GM19351 (cell line): ENCODE data around the gene TMEM25.
"Not testable (repeated sequence)": the region's sequence is repeated elsewhere in the genome, so short reads cannot be mapped to it uniquely, and the experiment has no call there.

Source experiments
- ATAC-seq: cut with Tn5 transposase; IDR thresholded peaks from one replicate; pipeline ENCODE4 v1.9.1; 2021; ENCODE audit warnings: mild to moderate bottlenecking, moderate library complexity; ENCODE audit not compliant: unreplicated experiment

Gene TMEM25

GRCh38 chr11:118531597-118532084 is 649 bp downstream of the TMEM25 start:
- ATAC-seq: no peak

- ATAC-seq: no peak
Measured at GRCh38 chr11:118532091-118532490, 1.1 kb downstream of the TMEM25 start.

GRCh38 chr11:118532852-118533768 is 2.1 kb downstream of the TMEM25 start:
- no peak for ATAC-seq

DNA sequence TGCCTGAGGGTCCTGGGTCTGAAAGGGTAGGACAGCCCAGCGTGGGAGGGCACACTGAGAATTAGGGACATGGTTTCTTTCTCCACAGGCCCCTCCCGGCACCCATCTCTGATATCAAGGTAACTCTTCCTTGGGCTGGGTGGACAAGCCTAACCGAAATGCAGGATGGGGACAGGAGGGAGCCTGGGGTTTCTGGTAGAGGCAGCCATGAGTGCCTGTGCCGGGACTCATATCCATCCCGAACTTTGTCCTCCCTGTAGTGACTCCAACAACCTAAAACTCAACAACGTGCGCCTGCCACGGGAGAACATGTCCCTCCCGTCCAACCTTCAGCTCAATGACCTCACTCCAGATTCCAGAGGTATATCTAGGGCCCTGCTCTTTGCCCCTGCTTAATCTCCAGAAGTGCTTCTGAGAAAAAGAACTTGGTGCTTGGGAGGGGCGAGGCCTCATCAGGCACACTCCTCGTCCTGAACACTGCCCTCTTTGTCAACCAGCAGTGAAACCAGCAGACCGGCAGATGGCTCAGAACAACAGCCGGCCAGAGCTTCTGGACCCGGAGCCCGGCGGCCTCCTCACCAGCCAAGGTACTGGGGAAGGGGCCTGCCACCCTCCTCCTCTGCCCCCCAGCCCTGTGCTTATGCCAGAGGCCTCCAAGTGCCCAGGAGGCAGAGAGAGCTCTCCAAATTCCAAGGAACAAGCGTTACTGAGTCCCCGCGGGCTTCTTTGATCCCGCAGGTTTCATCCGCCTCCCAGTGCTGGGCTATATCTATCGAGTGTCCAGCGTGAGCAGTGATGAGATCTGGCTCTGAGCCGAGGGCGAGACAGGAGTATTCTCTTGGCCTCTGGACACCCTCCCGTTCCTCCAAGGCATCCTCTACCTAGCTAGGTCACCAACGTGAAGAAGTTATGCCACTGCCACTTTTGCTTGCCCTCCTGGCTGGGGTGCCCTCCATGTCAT is 3.1 kb downstream of the TMEM25 start:
- no peak for ATAC-seq

- no peak for ATAC-seq
Measured at GRCh38 chr11:118535261-118535660, 4.3 kb downstream of the TMEM25 start.

DNA sequence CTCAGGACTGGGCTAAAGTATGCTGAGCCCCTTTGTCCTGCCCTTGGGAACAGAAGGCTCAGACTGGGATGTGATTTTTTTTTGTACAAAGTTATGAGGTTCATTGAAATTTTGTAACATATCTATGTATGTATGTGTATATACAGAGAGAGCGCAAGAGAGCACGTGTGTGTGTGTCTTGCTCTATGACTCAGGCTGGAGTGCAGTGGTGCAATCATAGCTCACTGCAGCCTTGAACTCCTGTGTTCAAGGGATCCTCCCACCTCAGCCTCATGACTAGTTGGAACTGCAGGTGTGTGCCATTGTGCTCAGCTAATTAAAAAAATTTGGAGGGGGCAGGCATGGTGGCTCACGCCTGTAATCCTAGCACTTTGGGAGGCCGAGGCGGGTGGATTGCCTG is 5.7 kb downstream of the TMEM25 start:
- ATAC-seq: no peak

GRCh38 chr11:118537409-118537980 is 6.5 kb downstream of the TMEM25 start:
- ATAC-seq: no peak

GRCh38 chr11:118544010-118544646 is 13.1 kb downstream of the TMEM25 start:
- no peak for ATAC-seq

- ATAC-seq: no peak
Measured at GRCh38 chr11:118544647-118545010, 13.6 kb downstream of the TMEM25 start.

- no peak for ATAC-seq
Measured at GRCh38 chr11:118545533-118545932, 14.5 kb downstream of the TMEM25 start.

GRCh38 chr11:118547132-118547531 is 16.1 kb downstream of the TMEM25 start:
- no peak for ATAC-seq

GRCh38 chr11:118552341-118552740 is 21.3 kb downstream of the TMEM25 start:
- no peak for ATAC-seq

GRCh38 chr11:118560806-118561205 is 29.8 kb downstream of the TMEM25 start:
- no peak for ATAC-seq

DNA sequence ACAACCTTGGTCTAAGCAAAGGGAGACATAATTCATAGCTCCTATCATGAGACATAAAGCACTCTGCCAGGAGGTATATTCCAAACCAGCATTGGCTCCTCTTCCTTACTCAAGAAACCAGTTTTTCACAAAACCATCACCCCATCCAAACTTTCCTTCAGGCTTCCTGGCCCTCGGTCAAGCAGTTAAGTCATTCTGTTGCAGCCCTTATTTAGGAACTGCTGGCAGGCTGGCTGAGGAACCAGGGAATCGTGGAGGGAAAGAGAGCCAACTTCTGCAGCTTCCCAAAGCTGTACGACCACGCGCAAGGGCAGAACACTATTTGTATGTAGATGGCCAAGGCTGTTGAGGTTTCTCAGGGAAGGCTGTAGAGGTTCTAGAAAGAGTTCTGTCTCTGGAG is 34.1 kb downstream of the TMEM25 start:
- no peak for ATAC-seq

- ATAC-seq: no peak
Measured at GRCh38 chr11:118569670-118570069, 38.7 kb downstream of the TMEM25 start.

GRCh38 chr11:118570787-118571186 is 39.8 kb downstream of the TMEM25 start:
- no peak for ATAC-seq

GRCh38 chr11:118571701-118572060 is 40.7 kb downstream of the TMEM25 start:
- ATAC-seq: not testable (repeated sequence)

DNA sequence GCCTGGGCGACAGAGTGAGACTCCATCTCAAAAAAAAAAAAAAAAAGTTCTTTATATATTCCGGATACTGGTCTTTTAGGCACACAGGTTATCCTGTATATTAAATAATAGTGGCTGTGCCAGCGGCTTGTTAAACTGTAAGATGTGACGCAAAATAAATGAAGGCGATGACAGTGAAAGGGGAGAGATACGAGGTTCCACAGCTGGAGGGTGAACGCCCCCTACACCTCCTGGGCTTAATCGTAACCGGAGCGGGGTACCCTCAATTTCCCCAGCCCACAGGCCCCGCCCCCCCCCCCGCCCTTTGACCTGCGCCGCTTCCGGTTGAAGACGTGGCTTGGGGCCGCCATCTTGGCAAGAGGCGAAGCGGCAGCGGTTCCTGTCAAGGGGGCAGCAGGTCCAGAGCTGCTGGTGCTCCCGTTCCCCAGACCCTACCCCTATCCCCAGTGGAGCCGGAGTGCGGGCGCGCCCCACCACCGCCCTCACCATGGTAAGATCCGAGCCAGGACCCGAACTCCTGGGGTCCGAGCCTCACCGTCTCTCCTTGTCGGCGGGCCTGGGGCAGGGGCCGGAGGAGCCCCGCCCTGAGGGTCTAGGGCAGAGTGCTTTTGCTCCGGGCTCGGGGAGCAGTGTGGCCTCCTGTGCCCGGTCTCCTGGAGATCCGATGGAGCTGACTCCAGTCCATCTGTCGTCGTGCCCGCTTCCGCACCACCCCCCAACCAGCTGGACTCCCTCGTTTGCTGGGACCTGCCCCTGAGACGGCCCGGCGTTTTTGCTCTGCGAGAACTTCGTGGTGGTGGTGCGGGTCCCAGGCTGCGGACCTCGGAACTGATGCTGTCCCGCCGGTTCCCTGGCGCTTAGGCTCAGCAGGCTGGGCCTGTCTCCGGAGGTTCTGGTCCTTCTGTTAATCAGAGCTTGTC is 41.3 kb downstream of the TMEM25 start, which contains the start of gene ARCN1:
ARCN1 (plus strand) TSS at position 349 of the 920 bp plus-strand sequence; CDS start at position 488, 139 bp downstream.
- ATAC-seq: peak; percentile 66

- peak; percentile 42 for ATAC-seq
Measured at GRCh38 chr11:118572981-118573550, 42.1 kb downstream of the TMEM25 start.
